IMR-90 (cell line): ENCODE results near the gene BAZ2B.

Experiments
- CEBPB ChIP-seq: IDR thresholded peaks from 2 replicates; pipeline ENCODE4 v1.6.1; 2012; ENCODE audit warnings: low read depth, low read length, improper control_type of control experiment
- CTCF ChIP-seq: conservative IDR thresholded peaks from 2 replicates; pipeline ENCODE4 v1.5.1; 2012; ENCODE audit warnings: mild to moderate bottlenecking, low read depth, low read length, improper control_type of control experiment
- FOS ChIP-seq: fragments of 150-350 bp; IDR thresholded peaks from 2 replicates; pipeline ENCODE4 v1.6.1; 2016; ENCODE audit warnings: low read depth, low read length
- MAFK ChIP-seq: IDR thresholded peaks from 2 replicates; pipeline ENCODE4 v1.6.1; 2012; ENCODE audit warnings: low read depth, low read length, improper control_type of control experiment
- MAZ ChIP-seq: IDR thresholded peaks from 2 replicates; pipeline ENCODE4 v1.6.1; 2012; ENCODE audit warnings: low read depth, mild to moderate bottlenecking, low read length, improper control_type of control experiment, moderate library complexity, borderline replicate concordance
- MXI1 ChIP-seq: IDR thresholded peaks from 2 replicates; pipeline ENCODE4 v1.6.1; 2012; ENCODE audit warnings: low read depth, mild to moderate bottlenecking, low read length, moderate library complexity, borderline replicate concordance
- POLR2A ChIP-seq: IDR thresholded peaks from 2 replicates; pipeline ENCODE4 v1.6.1; 2012; ENCODE audit warnings: mild to moderate bottlenecking, low read depth, low read length
- RAD21 ChIP-seq: IDR thresholded peaks from 2 replicates; pipeline ENCODE4 v1.6.1; 2012; ENCODE audit warnings: low read length, improper control_type of control experiment
- SMC3 ChIP-seq: fragments of 150-350 bp; IDR thresholded peaks from 2 replicates; pipeline ENCODE4 v1.6.1; 2016; ENCODE audit warnings: low read depth, mild to moderate bottlenecking, antibody characterized with exemption, low read length, moderate library complexity
- TF ChIP-seq, protein P1 (sequence below): fragments of 150-350 bp; IDR thresholded peaks from 2 replicates; pipeline ENCODE4 v1.6.1; 2016; ENCODE audit warnings: low read depth, mild to moderate bottlenecking, low read length, moderate library complexity, borderline replicate concordance

DNA sequence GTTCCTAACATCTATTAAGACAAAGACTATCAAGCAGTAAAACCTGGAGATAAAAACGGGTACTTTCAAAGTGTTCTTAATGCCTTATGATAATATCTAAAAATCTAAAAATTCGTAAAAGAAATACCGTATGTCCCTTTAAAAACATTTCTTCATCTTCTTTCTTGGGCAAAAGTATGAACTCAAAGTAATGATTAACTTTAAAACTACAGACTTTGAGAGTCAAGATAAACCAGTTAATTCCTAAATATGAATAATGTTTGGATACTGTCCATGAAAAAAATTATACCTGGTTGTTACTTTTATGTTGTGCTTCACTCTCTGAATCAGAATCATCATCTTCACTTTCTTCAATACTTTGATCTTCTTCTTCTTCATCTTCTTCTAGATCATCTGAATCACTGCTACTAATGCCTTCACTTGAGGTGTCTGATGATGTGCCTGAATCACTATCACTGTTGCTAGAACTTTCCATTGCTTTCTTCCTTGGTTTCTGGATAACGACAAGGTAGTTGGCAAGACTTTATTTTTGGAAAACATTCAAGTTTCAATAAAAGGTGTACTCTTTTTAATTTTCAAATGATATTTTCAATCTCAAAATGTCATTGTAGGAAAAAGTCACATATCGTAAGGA is 177.5 kb downstream of the BAZ2B start:
- TF ChIP-seq CTCF = no peak
- no peak for TF ChIP-seq POLR2A
- TF ChIP-seq, protein P1, sequence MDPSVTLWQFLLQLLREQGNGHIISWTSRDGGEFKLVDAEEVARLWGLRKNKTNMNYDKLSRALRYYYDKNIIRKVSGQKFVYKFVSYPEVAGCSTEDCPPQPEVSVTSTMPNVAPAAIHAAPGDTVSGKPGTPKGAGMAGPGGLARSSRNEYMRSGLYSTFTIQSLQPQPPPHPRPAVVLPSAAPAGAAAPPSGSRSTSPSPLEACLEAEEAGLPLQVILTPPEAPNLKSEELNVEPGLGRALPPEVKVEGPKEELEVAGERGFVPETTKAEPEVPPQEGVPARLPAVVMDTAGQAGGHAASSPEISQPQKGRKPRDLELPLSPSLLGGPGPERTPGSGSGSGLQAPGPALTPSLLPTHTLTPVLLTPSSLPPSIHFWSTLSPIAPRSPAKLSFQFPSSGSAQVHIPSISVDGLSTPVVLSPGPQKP = no peak
- TF ChIP-seq MAFK = no peak
- no peak for TF ChIP-seq RAD21
- TF ChIP-seq SMC3 = no peak
- TF ChIP-seq MXI1 = no peak
- TF ChIP-seq CEBPB = no peak
- no peak for TF ChIP-seq FOS
- TF ChIP-seq MAZ = no peak
